ENCODE measurements around the gene ZBTB44.

The ZBTB44 gene

GRCh38 chr11:130227373-130227772, 87.3 kb downstream of the ZBTB44 start:
- no peak overlapping the region for H3K27ac ChIP-seq
- CTCF ChIA-PET, result interaction anchor here (0.7 kb wide), 1 partner anchor 108 kb away, joined by 3 read pairs; no protein-coding TSS in a partner anchor
- POLR2A ChIA-PET (ENCODE audit: low non-redundant PET), result no interaction called here
- TF ChIP-seq, protein P1, sequence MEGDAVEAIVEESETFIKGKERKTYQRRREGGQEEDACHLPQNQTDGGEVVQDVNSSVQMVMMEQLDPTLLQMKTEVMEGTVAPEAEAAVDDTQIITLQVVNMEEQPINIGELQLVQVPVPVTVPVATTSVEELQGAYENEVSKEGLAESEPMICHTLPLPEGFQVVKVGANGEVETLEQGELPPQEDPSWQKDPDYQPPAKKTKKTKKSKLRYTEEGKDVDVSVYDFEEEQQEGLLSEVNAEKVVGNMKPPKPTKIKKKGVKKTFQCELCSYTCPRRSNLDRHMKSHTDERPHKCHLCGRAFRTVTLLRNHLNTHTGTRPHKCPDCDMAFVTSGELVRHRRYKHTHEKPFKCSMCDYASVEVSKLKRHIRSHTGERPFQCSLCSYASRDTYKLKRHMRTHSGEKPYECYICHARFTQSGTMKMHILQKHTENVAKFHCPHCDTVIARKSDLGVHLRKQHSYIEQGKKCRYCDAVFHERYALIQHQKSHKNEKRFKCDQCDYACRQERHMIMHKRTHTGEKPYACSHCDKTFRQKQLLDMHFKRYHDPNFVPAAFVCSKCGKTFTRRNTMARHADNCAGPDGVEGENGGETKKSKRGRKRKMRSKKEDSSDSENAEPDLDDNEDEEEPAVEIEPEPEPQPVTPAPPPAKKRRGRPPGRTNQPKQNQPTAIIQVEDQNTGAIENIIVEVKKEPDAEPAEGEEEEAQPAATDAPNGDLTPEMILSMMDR (conservative IDR thresholded peaks at IDR 0.05; ENCODE audit: low read depth), result no peak
- no peak for DNase-seq (ENCODE audit: low spot score)

DNA sequence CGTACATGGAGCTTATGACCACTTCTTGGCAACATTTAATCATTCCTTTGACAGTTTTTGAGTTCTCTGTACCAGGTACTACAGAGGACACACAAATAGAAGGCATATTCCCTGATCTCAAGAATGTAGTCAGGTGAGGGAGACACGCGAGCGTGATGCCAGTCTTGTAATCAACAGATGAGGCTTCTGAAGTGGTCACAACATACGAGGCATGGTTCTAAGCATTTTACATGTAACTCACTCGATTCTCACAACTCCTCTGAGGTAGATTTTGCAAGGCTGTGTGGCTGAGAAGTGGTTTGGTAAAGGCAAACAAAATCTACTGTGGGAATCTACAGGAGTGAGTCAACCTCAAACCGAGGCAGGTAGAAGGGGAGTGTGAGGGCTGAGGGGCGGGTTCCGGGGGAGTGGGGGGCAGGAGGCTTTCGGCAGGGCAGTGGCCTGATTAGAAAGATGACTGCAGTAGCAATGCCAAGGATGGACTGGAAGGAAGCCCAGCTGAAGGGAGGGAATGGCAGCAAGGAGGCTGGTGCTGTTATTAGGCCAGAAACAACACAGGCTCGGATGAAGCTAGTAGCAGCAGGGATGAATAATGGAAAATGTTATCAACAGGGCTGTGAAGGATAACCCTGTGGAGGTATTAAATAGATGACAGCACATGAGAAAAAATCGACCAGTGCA, 91.3 kb downstream of the ZBTB44 start:
- POLR2A ChIA-PET (ENCODE audit: low non-redundant PET), result no interaction called here
- TF ChIP-seq, protein P1 (conservative IDR thresholded peaks at IDR 0.05; ENCODE audit: low read depth), result no peak
- DNase-seq (ENCODE audit: low spot score), result no peak
- no peak overlapping the region for H3K27ac ChIP-seq
- CTCF ChIA-PET, result interaction anchor here (2.3 kb wide), 1 partner anchor 10 kb away, joined by 8 read pairs; no protein-coding TSS in a partner anchor

- POLR2A ChIA-PET (ENCODE audit: low non-redundant PET), result no interaction called here
- CTCF ChIA-PET, result interaction anchor here (0.5 kb wide), 1 partner anchor 621 kb away, joined by 3 read pairs; no protein-coding TSS in a partner anchor
- H3K27ac ChIP-seq, result no peak overlapping the region
- TF ChIP-seq, protein P1 (conservative IDR thresholded peaks at IDR 0.05; ENCODE audit: low read depth), result no peak
- no peak for DNase-seq (ENCODE audit: low spot score)
Measured at GRCh38 chr11:130220311-130221035, 94.2 kb downstream of the ZBTB44 start.

GRCh38 chr11:130219148-130219547, 95.6 kb downstream of the ZBTB44 start:
- no peak for DNase-seq (ENCODE audit: low spot score)
- ChIA-PET POLR2A (ENCODE audit: low non-redundant PET) (no interaction called here), CTCF (no interaction called here)
- H3K27ac ChIP-seq, result no peak overlapping the region
- TF ChIP-seq, protein P1 (conservative IDR thresholded peaks at IDR 0.05; ENCODE audit: low read depth), result no peak

DNA sequence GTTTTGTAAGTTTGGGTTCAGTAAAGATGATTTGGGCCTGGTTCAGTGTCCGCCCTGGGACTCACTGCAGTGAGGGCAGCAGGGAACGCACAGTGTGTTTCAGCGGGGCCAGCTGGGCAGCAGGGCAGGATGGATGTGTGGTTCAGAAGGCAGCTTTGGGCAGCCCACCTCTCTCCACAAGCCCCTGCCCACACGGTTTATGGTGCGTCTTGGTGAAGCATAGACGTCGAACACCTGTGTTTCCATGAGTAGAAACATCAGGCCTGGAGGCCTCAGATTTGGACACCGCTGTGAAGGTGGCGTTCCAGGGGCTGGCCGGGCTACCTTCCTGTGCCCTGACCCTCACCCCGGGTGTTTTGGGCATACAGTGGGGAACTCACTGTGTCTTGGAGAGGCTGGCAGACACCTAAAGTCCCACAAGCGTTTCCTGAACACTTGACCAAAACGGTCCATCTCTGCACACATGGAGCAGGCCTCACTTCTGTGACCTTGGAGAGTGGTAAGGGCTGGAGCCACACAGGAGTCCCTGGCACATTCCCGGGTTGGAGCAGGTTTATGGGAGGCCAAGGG, 96.1 kb downstream of the ZBTB44 start:
- TF ChIP-seq, protein P1 (conservative IDR thresholded peaks at IDR 0.05; ENCODE audit: low read depth), result no peak
- POLR2A ChIA-PET (ENCODE audit: low non-redundant PET), result no interaction called here
- H3K27ac ChIP-seq, result no peak overlapping the region
- DNase-seq (ENCODE audit: low spot score), result no peak
- CTCF ChIA-PET, result interaction anchor here (0.7 kb wide), 1 partner anchor 376 kb away, joined by 3 read pairs; no protein-coding TSS in a partner anchor

- ChIA-PET CTCF (no interaction called here), POLR2A (ENCODE audit: low non-redundant PET) (no interaction called here)
- no peak overlapping the region for H3K27ac ChIP-seq
- DNase-seq (ENCODE audit: low spot score), result no peak
- TF ChIP-seq, protein P1 (conservative IDR thresholded peaks at IDR 0.05; ENCODE audit: low read depth), result no peak
Measured at GRCh38 chr11:130217133-130218031, 97.3 kb downstream of the ZBTB44 start.
